ENCODE data around the gene RPS15A. TPM values are rescaled to one million over a fixed set of nuclear protein-coding genes. Genes with fewer than 3 reads are reported as not detected.
A peak's percentile ranks its signal among the peaks of the same experiment; 100 is the strongest.

RPS15A gene
- total RNA-seq = 750 TPM
- long read RNA-seq, transcript RPS15A-203 (5 exons, 525 nt) = major isoform, 193 of 228 reads
- long read RNA-seq, transcript RPS15A-201 (5 exons, 2,203 nt) = minor isoform, 12 of 228 reads
- long read RNA-seq, partial matches to known transcripts = 22 of 228 reads
- long read RNA-seq, other reads (novel, unspliced or antisense) = 1 of 228 reads

DNA sequence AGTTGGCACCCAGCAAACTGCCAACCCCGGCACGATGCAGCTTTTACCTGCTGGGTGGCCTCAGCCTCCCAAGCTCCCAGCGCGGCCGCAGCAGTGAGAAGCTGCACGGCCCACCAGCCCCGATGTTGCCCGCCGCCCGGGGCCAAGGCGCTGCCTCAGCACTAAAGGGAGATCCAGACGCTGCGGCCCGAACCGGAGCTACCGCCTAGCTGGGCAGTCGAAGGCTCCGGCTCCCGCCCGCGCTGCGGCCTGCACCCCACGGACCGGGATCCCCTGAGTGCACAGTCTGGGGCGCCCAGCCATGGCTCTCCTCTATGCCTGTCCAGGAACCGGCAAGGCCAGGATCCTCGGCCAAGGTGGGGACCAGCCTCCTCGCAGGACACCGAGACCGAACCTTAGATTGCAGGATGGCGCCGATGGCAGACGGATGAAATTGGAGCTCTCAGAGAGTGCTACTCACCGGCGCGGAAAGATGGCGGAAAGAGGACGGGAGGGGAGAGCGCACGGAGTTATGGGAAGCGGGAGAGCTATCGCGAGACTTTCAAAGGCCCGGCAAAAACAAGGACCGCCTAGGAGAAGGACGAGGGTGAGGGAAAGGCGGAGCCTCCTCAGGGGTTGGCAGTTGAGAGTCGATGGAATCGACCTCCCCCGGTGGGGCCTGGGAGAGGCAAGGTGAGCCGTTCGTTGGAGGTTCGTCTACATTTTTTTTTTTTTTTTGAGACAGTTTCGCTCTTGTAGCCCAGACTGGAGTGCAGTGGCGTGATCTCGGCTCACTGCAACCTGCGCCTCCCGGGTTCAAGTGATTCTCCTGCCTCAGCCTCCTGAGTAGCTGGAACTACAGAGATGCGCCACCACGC lies at the start of gene RPS15A:
Gene RPS15A, minus strand, starts transcription at position 485 of the 857 bp plus-strand sequence. CDS start 1,221 bp downstream, outside the sequence.
- peak; percentile 94 for DNase-seq (ENCODE audit: missing footprints)
- intact Hi-C loops (cut with DNase I) = loop anchor here (1.0 kb wide), 1 partner anchor 11 kb away; the partner anchor contains the start of gene ARL6IP1
- ATAC-seq = peak; percentile 100

DNA sequence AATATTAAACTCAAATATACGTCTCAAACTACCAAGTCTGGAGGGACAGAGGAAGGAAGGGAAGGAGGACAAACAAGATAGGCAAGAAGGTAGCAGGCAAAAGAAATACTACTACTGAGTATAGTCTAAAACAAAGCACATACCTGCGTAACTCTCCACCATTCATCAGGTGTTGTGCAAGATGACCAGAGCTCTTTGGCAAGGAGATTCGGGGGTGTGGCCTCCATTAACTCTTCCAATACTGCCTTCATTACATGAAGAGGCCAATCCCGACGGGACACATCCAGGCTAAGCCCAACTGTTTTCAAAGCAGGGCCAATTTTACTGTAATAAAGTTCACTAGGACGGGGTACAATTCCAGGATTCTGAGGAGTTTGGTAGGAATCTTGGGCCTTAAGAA lies 49.4 kb upstream of the RPS15A start:
- intact Hi-C loops (cut with DNase I) = loop anchor here (10.0 kb wide), 1 partner anchor 45 kb away; no protein-coding TSS in a partner anchor
- ATAC-seq (no peak), DNase-seq (ENCODE audit: missing footprints) (no peak)

DNA sequence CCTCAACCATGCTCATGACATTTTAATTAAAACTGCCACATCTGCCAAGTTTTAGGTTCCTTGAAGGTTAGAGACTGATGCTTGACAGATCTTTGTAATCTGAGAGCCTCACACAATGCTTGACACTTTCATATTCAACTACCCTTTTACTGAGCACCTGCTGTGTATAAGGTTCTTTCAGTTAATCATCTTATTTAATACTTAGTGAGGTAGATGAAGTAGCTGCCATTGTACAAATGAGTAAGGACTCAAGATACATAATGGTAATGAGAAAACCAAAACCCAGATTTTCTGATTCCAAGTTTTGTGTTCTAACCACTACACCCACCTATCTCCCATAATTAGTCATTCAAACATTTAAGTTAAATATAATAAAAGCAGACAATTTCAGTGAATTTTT lies 46.6 kb upstream of the RPS15A start:
- ATAC-seq = no peak

DNA sequence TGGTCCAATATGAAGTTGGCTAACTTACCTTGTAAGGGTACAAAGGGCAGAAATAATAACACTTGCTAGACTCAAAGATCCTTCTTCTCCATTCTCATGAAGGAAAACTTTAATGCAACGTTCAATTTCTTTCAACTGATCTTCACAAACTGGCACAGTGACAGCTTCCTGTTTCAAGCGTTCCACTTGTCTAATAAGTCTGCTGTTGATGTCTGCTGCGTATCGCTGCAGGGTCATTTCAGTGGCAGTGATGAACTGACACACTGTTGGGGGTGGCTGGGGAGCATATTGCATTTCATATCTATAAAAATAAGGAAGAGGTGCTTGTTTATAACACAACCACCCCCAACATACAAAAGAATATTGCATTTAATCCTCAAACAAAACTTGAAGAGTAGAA lies 44.7 kb upstream of the RPS15A start:
- no peak for ATAC-seq
- intact Hi-C loops (cut with DNase I) = loop anchor here (10.0 kb wide), 1 partner anchor 50 kb away; no protein-coding TSS in a partner anchor

More for the DNA sequence above, 46.6 kb upstream of the RPS15A start:
- intact Hi-C loops (cut with DNase I) = loop anchor here (10.0 kb wide), 1 partner anchor 48 kb away; no protein-coding TSS in a partner anchor
- DNase-seq (ENCODE audit: missing footprints) = no peak

DNA sequence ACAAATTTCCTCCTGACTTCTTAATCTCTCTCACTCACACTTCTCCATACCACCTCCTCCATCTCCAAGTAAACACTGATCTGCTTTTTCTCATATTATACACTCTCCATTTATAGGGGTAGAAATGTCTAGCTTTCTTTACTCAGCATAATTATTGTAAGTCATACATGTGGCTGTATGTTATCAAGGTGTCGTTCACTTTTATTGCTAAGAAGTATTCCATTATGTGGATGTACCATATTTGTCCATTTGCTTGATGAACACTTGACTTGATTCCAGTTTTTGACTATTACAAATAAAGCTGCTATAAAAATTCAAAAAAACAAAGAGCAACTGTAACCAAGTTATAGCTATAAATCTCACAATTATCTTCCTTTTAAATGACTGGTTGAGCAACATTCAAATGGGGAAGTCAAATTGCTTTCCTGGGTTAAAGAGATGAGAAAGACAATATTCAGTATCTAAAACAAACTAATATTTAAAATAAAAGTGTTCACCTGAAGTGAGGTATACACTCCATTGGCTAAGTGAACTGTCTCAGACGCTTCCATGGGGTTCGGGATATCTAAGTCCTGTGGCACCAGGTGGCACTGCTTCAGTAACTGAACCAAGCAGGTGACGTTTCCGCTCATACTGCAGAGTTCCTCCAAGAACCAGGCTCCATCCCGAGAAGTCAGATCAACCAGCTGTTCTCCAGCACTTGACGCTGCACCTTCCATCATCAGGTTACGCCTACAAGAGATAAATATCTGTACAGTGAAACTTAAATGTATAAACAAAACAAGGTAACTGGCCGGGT lies 43.8 kb upstream of the RPS15A start:
- DNase-seq (ENCODE audit: missing footprints) (no peak), ATAC-seq (no peak)
- intact Hi-C loops (cut with DNase I) = loop anchor here (10.0 kb wide), 1 partner anchor 51 kb away; no protein-coding TSS in a partner anchor

More for the DNA sequence above, 44.7 kb upstream of the RPS15A start:
- DNase-seq (ENCODE audit: missing footprints) = no peak

DNA sequence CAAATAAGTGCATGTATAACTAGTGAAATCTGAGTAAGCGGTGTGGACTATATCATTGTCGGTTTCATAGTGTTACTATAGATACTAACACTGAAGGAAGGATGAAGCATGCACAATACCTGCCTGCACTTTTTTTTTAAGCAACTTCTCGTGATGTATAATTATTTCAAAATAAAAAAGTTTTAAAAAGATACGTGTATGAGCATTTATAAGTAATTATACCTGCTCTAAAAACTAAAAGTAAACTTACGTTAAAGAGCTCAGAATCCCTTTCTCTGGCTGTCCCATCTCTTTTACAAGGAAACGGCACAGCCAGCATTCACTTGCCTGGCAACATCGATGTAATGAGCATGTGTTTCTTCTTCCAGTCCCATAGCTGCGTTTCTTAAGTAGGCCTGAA lies 42.5 kb upstream of the RPS15A start:
- no peak for ATAC-seq
- no peak for DNase-seq (ENCODE audit: missing footprints)
- intact Hi-C loops (cut with DNase I) = loop anchor here (10.0 kb wide), 1 partner anchor 52 kb away; no protein-coding TSS in a partner anchor

DNA sequence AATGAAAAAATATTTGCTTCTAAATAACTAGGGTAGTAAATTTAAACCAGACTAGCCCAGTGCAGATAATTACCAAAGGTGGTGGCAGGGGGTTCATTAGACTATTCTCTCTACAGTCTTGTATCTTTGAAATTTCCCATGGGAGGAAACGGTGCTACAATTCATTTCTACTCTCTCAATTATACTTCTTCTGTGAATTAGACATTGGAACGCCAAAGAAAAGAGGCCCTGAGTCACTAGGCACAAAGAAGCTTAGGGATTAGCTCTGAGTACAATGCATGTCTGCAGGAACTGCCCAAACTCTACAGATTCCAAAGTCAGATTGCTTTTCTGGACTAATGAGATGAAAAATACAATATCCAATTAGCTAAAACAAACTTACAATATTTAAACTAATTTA lies 41.9 kb upstream of the RPS15A start:
- DNase-seq (ENCODE audit: missing footprints) (no peak), ATAC-seq (no peak)
- intact Hi-C loops (cut with DNase I) = loop anchor here (10.0 kb wide), 1 partner anchor 53 kb away; no protein-coding TSS in a partner anchor

DNA sequence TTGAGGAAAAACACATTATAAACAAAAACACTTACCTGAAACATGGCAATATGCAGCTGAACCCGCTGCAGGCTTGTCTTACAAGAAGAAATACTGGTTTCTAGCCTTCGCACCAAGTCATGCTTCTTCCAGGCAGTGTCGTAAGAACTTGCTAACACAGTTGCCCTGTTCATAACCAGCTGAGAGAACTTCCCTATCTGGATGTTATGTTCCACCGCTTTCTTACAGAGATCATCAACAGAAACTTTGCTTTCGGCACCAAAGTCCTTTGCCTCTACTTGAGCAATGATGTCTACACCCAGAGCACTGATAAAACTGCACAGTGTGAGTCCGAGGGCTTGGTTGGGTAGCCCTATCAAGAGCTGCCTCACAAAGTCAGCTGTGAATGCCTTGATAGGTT lies 39.1 kb upstream of the RPS15A start:
- DNase-seq (ENCODE audit: missing footprints) = no peak
- intact Hi-C loops (cut with DNase I) = no loop called here
- no peak for ATAC-seq

DNA sequence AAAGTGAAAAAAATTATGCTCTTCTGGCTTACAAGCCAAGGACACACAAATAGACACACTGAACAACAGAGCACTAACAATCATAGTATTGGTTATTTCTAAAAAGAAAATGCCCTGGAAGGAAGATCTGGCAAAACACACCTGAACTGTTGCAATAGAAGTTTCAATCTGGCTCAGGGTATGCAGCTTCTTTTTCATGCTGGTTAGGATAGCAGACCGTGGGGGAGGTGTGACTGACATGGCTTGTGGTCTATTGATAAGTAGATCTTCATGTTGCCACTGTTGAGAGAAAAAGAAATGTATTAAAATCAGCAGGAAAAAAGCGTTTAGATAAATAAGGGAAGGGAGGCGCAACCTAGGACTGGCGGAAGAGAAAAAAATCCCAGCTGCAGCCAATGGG lies 37.8 kb upstream of the RPS15A start:
- no peak for DNase-seq (ENCODE audit: missing footprints)
- no peak for ATAC-seq
- intact Hi-C loops (cut with DNase I) = no loop called here

DNA sequence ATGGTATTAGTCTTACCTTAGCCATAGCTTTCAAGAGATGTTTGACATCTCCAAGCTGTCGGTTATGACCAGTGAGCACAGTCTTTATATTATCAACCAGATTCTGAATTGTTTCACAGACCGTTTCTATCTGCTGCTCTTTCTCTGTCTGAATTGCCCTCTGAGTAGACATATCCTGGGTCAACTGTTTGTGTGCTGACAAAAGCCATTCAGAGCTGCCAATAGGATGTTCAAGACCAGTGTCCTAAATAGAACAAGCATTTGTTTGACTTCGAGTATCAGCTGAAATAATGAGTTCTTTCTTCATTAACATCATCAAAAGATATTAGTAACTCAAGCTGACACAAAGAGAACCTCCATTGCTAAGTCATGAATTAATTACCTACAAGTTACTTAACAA lies 26.2 kb upstream of the RPS15A start:
- ATAC-seq (no peak), DNase-seq (ENCODE audit: missing footprints) (no peak)
- intact Hi-C loops (cut with DNase I) = no loop called here

DNA sequence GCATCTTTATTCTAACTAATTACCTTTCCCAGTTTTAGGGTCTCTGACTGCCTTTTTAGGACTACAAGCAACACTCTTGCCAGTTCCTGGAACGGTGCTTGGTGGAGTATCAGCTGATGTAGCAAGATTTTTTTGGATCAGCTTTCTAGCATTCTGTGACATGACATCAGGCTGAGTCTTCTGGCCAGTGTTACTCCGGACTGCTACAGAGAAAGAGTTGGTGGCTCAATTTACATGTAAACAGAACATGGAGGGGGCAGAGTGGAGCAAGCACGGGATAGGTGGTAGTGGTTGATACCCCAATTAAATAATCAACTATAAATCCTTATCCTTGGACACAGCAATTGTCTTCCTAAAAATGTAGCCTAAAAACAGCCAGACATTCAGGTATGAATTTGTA lies 21.8 kb upstream of the RPS15A start:
- DNase-seq (ENCODE audit: missing footprints) = no peak
- intact Hi-C loops (cut with DNase I) = no loop called here
- ATAC-seq = no peak

DNA sequence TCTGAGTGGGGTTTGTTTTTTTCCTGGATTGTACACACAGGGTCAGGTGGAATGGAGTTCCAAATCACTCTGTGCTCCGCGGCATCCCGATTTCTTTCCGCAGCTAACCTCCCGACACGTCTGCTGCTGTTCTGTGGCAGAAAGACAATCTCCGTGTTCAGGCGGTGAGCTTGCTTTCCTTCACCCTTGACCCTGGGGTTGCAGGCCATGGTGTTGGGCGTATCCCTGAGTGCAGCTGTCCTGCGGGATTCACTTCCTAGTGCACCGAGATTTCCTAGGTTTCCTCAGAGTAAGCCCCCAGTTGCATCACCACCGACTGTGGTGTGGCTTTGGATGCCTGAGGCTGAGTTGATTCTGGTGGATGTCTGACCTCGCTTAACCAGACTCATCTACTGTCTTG lies 19.0 kb upstream of the RPS15A start:
- intact Hi-C loops (cut with DNase I) = loop anchor here (10.0 kb wide), 2 partner anchors 256 to 716 kb away; partner anchors contain the start of genes CCP110, COQ7 and GDE1
- ATAC-seq (no peak), DNase-seq (ENCODE audit: missing footprints) (no peak)

DNA sequence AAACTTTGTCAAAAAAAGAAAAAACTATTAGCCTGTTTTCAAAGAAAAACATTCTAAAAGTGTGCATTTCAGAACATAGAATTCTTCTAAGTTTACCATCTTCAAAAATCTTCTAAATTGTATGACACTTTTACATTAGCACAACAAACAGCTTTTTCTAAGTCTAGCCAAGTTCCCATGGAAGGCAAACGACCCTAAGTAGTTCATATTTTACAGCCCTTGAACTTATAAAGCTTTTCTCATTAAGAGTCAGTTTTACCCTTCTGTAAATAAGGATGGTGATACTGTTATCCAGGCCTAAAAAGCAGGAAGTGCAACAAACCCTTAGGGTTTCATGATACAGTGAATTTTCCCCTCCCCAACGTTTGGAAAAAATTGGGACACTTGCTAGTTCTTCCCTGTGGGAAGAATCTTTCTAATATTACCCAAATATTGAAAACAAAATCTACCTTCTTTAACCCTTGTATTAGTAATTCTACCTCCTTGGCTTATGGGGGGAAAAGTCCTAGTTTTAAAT lies 15.2 kb upstream of the RPS15A start:
- DNase-seq (ENCODE audit: missing footprints) (no peak), ATAC-seq (no peak)
- intact Hi-C loops (cut with DNase I) = loop anchor here (10.0 kb wide), 2 partner anchors 259 to 719 kb away; partner anchors contain the start of genes CCP110, COQ7 and GDE1

DNA sequence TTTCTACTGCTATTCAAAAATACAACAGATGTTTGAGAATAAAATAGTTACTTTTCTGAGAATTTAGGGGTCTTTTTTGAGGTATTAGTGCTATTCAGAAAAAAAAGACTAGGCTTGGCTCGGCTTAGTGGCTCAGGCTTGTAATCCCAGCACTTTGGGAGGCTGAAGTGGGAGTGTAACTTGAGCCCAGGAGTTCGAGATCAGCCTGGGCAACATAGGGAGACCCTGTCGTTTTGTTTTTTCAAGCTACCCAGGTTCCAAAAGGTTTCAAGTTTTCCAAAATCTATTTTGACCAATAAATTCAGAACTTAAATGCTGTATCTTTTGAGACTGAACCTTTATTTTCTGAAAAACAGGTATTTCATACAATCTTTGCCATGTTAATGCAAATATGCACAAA lies 14.4 kb upstream of the RPS15A start:
- ATAC-seq (no peak), DNase-seq (ENCODE audit: missing footprints) (no peak)
- intact Hi-C loops (cut with DNase I) = loop anchor here (5.0 to 10.0 kb wide), 3 partner anchors 163 to 720 kb away; partner anchors contain the start of genes CCP110, COQ7 and GDE1

DNA sequence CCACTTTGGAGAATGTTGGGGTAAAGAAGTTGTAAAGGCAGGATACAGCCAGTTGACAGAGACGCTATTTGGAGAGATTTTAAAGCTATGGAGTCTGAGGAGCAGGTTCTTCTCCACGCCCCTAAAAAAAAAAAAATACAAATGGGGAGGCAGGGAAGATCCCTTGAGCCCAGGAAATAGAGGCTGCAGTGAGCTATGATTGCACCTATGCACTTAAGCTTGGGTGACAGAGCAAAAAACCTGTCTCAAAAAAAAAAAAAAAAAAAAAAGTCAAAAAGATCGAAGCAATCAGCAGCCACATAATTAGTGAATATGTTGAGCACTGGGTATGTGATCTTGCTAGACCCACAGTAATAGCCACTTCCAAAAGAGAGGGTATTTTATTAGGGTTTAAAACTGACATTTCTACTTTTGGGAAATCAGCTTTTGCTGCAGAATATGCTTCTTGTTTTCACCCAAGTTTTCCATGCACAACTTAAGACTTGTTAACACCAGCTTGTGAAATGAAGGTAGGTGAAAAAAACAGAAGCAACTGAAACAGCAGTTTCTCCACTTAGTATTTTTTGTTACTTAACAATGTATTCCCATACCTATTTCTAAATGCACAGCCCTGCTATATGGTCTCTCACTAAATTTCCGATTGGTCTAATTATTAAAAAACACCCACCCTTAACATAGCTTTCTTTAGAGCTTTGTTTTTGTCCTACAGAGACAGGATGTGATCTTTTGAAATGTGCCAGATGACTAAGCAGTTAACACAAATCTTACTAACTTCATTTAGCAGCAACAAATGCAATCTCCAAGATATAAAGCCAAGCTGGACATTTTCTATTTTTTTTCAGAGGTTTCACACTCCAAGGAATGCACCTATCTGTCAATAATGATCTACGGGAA lies 13.7 kb upstream of the RPS15A start:
- ATAC-seq = no peak

DNA sequence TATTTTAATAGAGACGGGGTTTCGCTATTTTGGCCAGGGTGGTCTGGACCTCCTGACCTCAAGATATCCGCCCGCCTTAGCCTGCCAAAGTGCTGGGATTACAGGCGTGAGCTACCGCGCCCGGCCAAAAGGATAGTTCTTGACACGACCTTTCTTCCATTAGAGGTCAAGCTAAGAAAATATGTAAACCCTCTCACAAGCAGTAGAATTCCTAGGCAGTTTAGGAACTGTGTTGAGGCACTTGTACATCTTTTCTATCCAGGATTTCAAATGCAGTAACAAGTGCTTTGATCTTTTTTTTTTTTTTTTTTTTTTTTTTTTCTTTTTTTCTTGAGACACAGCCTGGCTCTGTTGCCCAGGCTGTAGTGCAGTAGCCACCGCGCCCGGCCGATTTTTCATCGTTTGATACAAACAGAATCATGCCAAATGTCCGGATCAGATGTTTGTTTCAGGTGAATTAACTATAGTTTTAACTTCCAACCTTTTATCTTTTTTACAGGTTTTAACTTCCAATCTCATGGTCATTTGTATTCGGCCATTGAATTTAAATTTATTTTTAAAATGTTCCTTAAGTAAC lies 12.7 kb upstream of the RPS15A start:
- no peak for DNase-seq (ENCODE audit: missing footprints)
- intact Hi-C loops (cut with DNase I) = loop anchor here (5.0 to 10.0 kb wide), 3 partner anchors 164 to 722 kb away; partner anchors contain the start of genes CCP110, COQ7 and GDE1
- no peak for ATAC-seq

More for the DNA sequence above, 13.7 kb upstream of the RPS15A start:
- intact Hi-C loops (cut with DNase I) = loop anchor here (5.0 to 10.0 kb wide), 3 partner anchors 163 to 721 kb away; partner anchors contain the start of genes CCP110, COQ7 and GDE1
- no peak for DNase-seq (ENCODE audit: missing footprints)
